Measurements from ENCODE around the gene PCSK1N.

DNA sequence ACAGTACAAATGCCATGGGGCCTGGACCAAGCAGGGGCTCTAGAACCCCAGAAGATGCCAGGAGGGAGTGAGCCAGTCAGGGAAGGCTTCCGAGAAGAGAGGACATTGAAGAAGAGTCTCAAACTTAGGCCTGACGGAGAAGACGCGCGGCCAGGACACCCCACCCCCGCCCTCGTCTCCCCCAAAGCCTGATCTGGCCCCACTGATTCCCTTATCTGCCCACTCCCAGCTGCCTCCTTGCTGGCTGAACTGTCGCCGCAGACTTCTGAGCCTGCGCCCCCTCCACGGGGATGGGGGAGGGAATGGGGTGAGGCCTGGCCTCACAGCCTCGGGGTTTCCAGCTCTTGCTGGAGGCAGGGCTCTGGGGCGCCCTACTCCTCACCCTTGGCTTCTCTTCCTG is 52.6 kb downstream of the PCSK1N start:
- TF ChIP-seq GATA3 (IDR thresholded peaks at IDR 0.05; ENCODE audit: low read depth, low read length) = no peak
- TF ChIP-seq GATA2 (IDR thresholded peaks at IDR 0.05; ENCODE audit: low read depth, low read length) = no peak
